SK-N-SH (cell line): ENCODE results near the gene NIT1. TPM values are rescaled to one million over a fixed set of nuclear protein-coding genes. Genes with fewer than 3 reads are reported as not detected.

Experiments
- CTCF ChIA-PET: fragments of 300-600, 350-600 bp; formaldehyde crosslinking; extraction: SDS; loops from one replicate; lab custom pipeline; 2021; lab: Yijun Ruan, JAX
- POLR2A ChIA-PET: fragments of 350-600 bp; sonication (Branson Sonifier 250); formaldehyde crosslinking; extraction: SDS; loops from one replicate; lab custom pipeline; 2020; ENCODE audit warnings: antibody characterized with exemption, inconsistent platforms; lab: Yijun Ruan, JAX
- DNase-seq: peaks from one replicate; pipeline ENCODE4 v3.0.0; 2012
- H2AFZ ChIP-seq: fragments of 200-600 bp; sonication (generic); 2 replicates; pipeline ENCODE4 v1.8.1; 2016; ENCODE audit warnings: antibody characterized with exemption, mild to moderate bottlenecking, low read depth
- H3F3A ChIP-seq: fragments of 200-600 bp; sonication (generic); replicated peaks from 2 replicates; pipeline ENCODE3; 2016; ENCODE audit warnings: antibody characterized with exemption, mild to moderate bottlenecking; ENCODE audit not compliant: insufficient read depth
- H3K27ac ChIP-seq, 2 experiments: fragments of 200-500 bp in 1 of 2; fragments of 200-600 bp in 1 of 2; sonication (Bioruptor generic) in 1 of 2; sonication (generic), shearing (Covaris generic) in 1 of 2; 2 replicates each; pipeline versions ENCODE4 v1.5.1 to v1.6.1; 2014 to 2016; ENCODE audit warnings: low read depth in 2 of 2, inconsistent platforms in 1 of 2, low read length in 1 of 2, mild to moderate bottlenecking in 1 of 2, mixed read lengths in 1 of 2
- H3K27me3 ChIP-seq: fragments of 200-600 bp; sonication (generic), shearing (Covaris generic); 2 replicates; pipeline ENCODE4 v1.6.1; 2016; ENCODE audit warnings: mixed run types; ENCODE audit not compliant: insufficient read depth
- H3K36me3 ChIP-seq, 2 experiments: fragments of 200-500 bp in 1 of 2; fragments of 200-600 bp in 1 of 2; sonication (Bioruptor generic) in 1 of 2; sonication (generic) in 1 of 2; replicated peaks in 1 of 2; 2 replicates each; pipeline versions ENCODE3 to v1.5.1; 2014 to 2016; ENCODE audit warnings: low read length in 1 of 2, mild to moderate bottlenecking in 1 of 2; ENCODE audit not compliant: insufficient read depth in 2 of 2, control insufficient read depth in 1 of 2
- H3K4me1 ChIP-seq, 2 experiments: fragments of 200-500 bp in 1 of 2; fragments of 200-600 bp in 1 of 2; sonication (Bioruptor generic) in 1 of 2; sonication (generic), shearing (Covaris generic) in 1 of 2; 2 replicates each; pipeline versions ENCODE4 v1.5.1 to v1.6.1; 2014 to 2016; ENCODE audit warnings: low read depth in 1 of 2, low read length in 1 of 2, mixed run types in 1 of 2; ENCODE audit not compliant: insufficient read depth in 2 of 2, control insufficient read depth in 1 of 2
- H3K4me2 ChIP-seq: fragments of 200-600 bp; sonication (generic), shearing (Covaris generic); 2 replicates; pipeline ENCODE4 v1.6.1; 2017; ENCODE audit warnings: mixed run types
- H3K4me3 ChIP-seq, 2 experiments: fragments of 200-500 bp in 1 of 2; fragments of 200-600 bp in 1 of 2; sonication (Bioruptor generic) in 1 of 2; sonication (generic), shearing (Covaris generic) in 1 of 2; 2 replicates each; pipeline versions ENCODE4 v1.5.1 to v1.8.1; 2014 to 2016; ENCODE audit warnings: low read depth in 2 of 2, inconsistent platforms in 1 of 2, low read length in 1 of 2, mild to moderate bottlenecking in 1 of 2, mixed read lengths in 1 of 2, moderate library complexity in 1 of 2
- H3K79me2 ChIP-seq: fragments of 200-600 bp; sonication (generic); 2 replicates; pipeline ENCODE4 v1.8.1; 2017; ENCODE audit warnings: mild to moderate bottlenecking; ENCODE audit not compliant: insufficient read depth
- H3K9ac ChIP-seq: fragments of 200-600 bp; sonication (generic); 2 replicates; pipeline ENCODE4 v1.6.1; 2017; ENCODE audit warnings: mixed run types
- H3K9me2 ChIP-seq: fragments of 200-600 bp; sonication (generic); 2 replicates; pipeline ENCODE4 v1.6.1; 2017; ENCODE audit warnings: mixed run types
- H3K9me3 ChIP-seq: fragments of 200-600 bp; sonication (generic); 2 replicates; pipeline ENCODE4 v1.6.1; 2017; ENCODE audit warnings: mixed run types, mild to moderate bottlenecking, moderate library complexity
- H4K20me1 ChIP-seq: fragments of 200-600 bp; sonication (generic); 2 replicates; pipeline ENCODE4 v1.6.1; 2017; ENCODE audit warnings: mild to moderate bottlenecking, mixed run types; ENCODE audit not compliant: insufficient read depth
- FOSL2 ChIP-seq: IDR thresholded peaks from 2 replicates; pipeline ENCODE4 v1.4.0; 2012; ENCODE audit warnings: low read depth, mild to moderate bottlenecking, moderate library complexity, borderline replicate concordance
- GABPA ChIP-seq: IDR thresholded peaks from 2 replicates; pipeline ENCODE4 v1.4.0; 2012; ENCODE audit warnings: low read depth, mild to moderate bottlenecking
- GATA2 ChIP-seq: sonication (generic); formaldehyde crosslinking; IDR thresholded peaks from 2 replicates; pipeline ENCODE4 v1.5.0; 2020; ENCODE audit warnings: mild to moderate bottlenecking, missing genetic modification reagents
- MXI1 ChIP-seq: IDR thresholded peaks from 2 replicates; pipeline ENCODE4 v1.6.1; 2012; ENCODE audit warnings: mild to moderate bottlenecking, low read depth, low read length, improper control_type of control experiment
- NFIC ChIP-seq: IDR thresholded peaks from 2 replicates; pipeline ENCODE4 v1.4.0; 2012; ENCODE audit warnings: borderline replicate concordance
- TAF1 ChIP-seq: IDR thresholded peaks from 2 replicates; pipeline ENCODE4 v1.6.1; 2012; ENCODE audit warnings: low read depth, mild to moderate bottlenecking, low read length, moderate library complexity, borderline replicate concordance
- whole genome bisulfite sequencing: methylation state at CpG from one replicate; pipeline ENCODE4 v1.1.6; 2017; ENCODE audit warnings: low lambda C conversion rate; 5-methylcytosine and 5-hydroxymethylcytosine counted together
- polyA plus RNA-seq, 3 experiments: library from polyadenylated mRNA; depleted of rRNA; stranded (reverse); fragments of >200 nt; gene quantifications; 2 replicates each; pipeline ENCODE4 v1.2.3, GENCODE V29; 2012
- TF ChIP-seq, protein P1 (sequence below): IDR thresholded peaks from 2 replicates; pipeline ENCODE4 v1.4.0; 2012; ENCODE audit warnings: low read depth, borderline replicate concordance

Gene NIT1
- polyA plus RNA-seq, 1 of the 3 experiments (the other 2 are of a cell fraction): 38.7 TPM

GRCh38 chr1:161096015-161096414 lies 21.9 kb upstream of the NIT1 start:
- no peaks in the 10 kb centered on the region for H4K20me1 ChIP-seq
- 88% methylated on average over 2 of the region's 2 CpGs for WGBS
- peaks cover 10 to 17% of the 10 kb centered on the region in 2 experiments for H3K36me3 ChIP-seq
- ChIA-PET CTCF (interaction anchor here (1.5 to 8.2 kb wide), 7 partner anchors 18 to 106 kb away, joined by 5 to 198 read pairs (median 26); partner anchors contain the start of genes ARHGAP30, DEDD, NECTIN4 and TSTD1), POLR2A (interaction anchor here (0.6 to 0.8 kb wide), 2 partner anchors 22 to 933 kb away, joined by 3 read pairs; partner anchors contain the start of genes NIT1 and PFDN2)
- H3K4me3 ChIP-seq: no peak overlapping the region
- no peaks in the 10 kb centered on the region for H3K9me3 ChIP-seq
- peaks cover 24% of the 10 kb centered on the region for H3F3A ChIP-seq
- no peak overlapping the region for H2AFZ ChIP-seq
- no peak overlapping the region for H3K9ac ChIP-seq
- H3K27ac ChIP-seq: no peak overlapping the region
- no peak for DNase-seq
- peaks cover 6 to 7% of the 10 kb centered on the region in 2 experiments; a peak in 1 of 4 replicates for H3K4me1 ChIP-seq
- no peak overlapping the region for H3K4me2 ChIP-seq
- H3K27me3 ChIP-seq: no peaks in the 10 kb centered on the region
- H3K79me2 ChIP-seq: no peaks in the 10 kb centered on the region
- TF ChIP-seq GATA2 (CRISPR knock-in tag): no peak
- no peaks in the 10 kb centered on the region for H3K9me2 ChIP-seq

DNA sequence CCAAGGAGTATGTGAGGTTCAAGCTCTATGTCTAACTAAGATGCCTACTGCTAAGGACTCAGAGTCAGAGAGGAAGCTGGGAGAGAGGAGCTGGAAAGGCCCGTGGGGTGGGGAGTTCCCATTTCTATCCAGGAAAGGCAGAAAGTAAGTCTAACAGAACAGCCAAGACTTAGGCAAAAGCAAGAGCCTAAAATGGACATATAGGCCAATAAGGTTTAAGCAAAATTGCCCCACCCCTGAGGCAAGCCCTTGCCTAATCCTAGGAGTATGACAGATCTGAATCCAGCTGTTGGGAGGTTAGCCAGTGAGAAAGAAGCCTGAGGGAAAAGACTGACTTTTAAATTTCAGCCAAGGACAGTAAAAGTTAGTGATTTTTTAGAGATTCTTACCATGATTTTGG lies 21.4 kb upstream of the NIT1 start:
- H3K9ac ChIP-seq: no peak overlapping the region
- no peaks in the 10 kb centered on the region for H3K9me2 ChIP-seq
- peaks cover 10 to 20% of the 10 kb centered on the region in 2 experiments for H3K36me3 ChIP-seq
- H2AFZ ChIP-seq: no peak overlapping the region
- H3K4me3 ChIP-seq: no peak overlapping the region
- H3K27ac ChIP-seq: no peak overlapping the region
- POLR2A ChIA-PET: interaction anchor here (0.6 to 2.0 kb wide), 3 partner anchors 21 to 932 kb away, joined by 3 to 15 read pairs (median 3); partner anchors contain the start of genes NIT1, PFDN2 and USF1
- TF ChIP-seq TAF1: no peak
- TF ChIP-seq, protein P1, sequence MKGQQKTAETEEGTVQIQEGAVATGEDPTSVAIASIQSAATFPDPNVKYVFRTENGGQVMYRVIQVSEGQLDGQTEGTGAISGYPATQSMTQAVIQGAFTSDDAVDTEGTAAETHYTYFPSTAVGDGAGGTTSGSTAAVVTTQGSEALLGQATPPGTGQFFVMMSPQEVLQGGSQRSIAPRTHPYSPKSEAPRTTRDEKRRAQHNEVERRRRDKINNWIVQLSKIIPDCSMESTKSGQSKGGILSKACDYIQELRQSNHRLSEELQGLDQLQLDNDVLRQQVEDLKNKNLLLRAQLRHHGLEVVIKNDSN: no peak
- TF ChIP-seq FOSL2: no peak
- TF ChIP-seq NFIC: no peak
- TF ChIP-seq, all 33 proteins: peak for 0
- WGBS: 71% methylated on average over 1 of the region's 1 CpG
- Histone ChIP-seq H3F3A (peaks cover 24% of the 10 kb centered on the region), H3K27me3 (no peaks in the 10 kb centered on the region), H3K79me2 (no peaks in the 10 kb centered on the region), H3K4me2 (no peak overlapping the region), H3K4me1 (peaks cover 6 to 7% of the 10 kb centered on the region in 2 experiments; a peak in 1 of 4 replicates), H3K9me3 (no peaks in the 10 kb centered on the region), H4K20me1 (no peaks in the 10 kb centered on the region)
- CTCF ChIA-PET: interaction anchor here (0.8 to 8.2 kb wide), 16 partner anchors 12 to 260 kb away, joined by 3 to 198 read pairs (median 6); partner anchors contain the start of genes ARHGAP30, DEDD, NECTIN4 and PPOX
- no peak for DNase-seq

GRCh38 chr1:161098210-161099068 lies 19.5 kb upstream of the NIT1 start, which contains the start of gene KLHDC9:
TSS of gene KLHDC9 (plus strand) at chr1:161098361. CDS start at chr1:161098536, 175 bp downstream.
- peak within 1 kb of the TSS; percentile 58 for H3K4me3 ChIP-seq
- ChIA-PET CTCF (interaction anchor here (0.6 to 8.2 kb wide), 33 partner anchors 8 to 419 kb away, joined by 3 to 198 read pairs (median 4); partner anchors contain the start of genes ARHGAP30, DEDD, NECTIN4 and PPOX), POLR2A (interaction anchor here (0.8 to 2.0 kb wide), 5 partner anchors 10 to 55 kb away, joined by 3 to 15 read pairs (median 3); partner anchors contain the start of genes DEDD, NIT1, PFDN2 and UFC1)
- 28% methylated on average over 31 of the region's 71 CpGs for WGBS
- peak; percentile 81 for TF ChIP-seq MXI1
- no peak for TF ChIP-seq GABPA
- peaks cover 17 to 28% of the 10 kb centered on the region in 2 experiments for H3K36me3 ChIP-seq
- H4K20me1 ChIP-seq: 0 out of 2 replicates have a peak, but pooled peaks cover 8% of the 10 kb centered on the region
- H3K9me3 ChIP-seq: no peaks in the 10 kb centered on the region
- DNase-seq: peak; percentile 92
- peaks cover 5% of the 10 kb centered on the region for H3K79me2 ChIP-seq
- peaks cover 35% of the 10 kb centered on the region for H3F3A ChIP-seq
- H3K27me3 ChIP-seq: no peaks in the 10 kb centered on the region
- H3K4me2 ChIP-seq: peak within 1 kb of the TSS; percentile 86
- no peaks in the 10 kb centered on the region for H3K9me2 ChIP-seq
- peaks cover 0 to 7% of the 10 kb centered on the region in 2 experiments; a peak in 1 of 4 replicates for H3K4me1 ChIP-seq
- H2AFZ ChIP-seq: peak within 1 kb of the TSS; percentile 85
- peak within 1 kb of the TSS; percentile 42; the same call in 1 of the 2 replicates for H3K9ac ChIP-seq
- peak within 1 kb of the TSS in 1 of 2 experiments; percentile 51; a peak in 2 of 4 replicates for H3K27ac ChIP-seq
